Islet precursor cell (in vitro differentiated cells): ENCODE measurements around the gene UPF2.
A peak's percentile ranks its signal among the peaks of the same experiment; 100 is the strongest.

Experiments used
- DNase-seq: peaks from one replicate; pipeline ENCODE4 v3.0.0-alpha.2; 2018

The UPF2 gene

DNA sequence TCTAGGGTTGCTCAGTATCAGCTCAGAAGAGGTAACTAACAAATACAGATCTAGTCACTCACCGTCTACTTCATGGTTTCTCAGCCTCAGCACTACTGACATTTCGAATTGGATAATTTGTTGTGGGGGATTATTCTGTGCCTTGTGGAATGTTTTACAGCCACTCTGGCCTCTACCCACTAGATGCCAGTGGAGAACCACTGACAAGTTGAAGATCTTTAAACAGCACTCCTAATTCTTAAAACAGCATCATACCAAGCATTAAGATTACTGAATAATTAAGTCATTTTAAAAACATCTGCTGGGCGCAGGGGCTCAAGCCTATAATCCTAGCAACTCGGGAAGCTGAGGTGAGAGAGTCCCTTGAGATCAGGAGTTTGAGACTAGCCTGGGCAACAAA, 82.6 kb downstream of the UPF2 start:
- no peak for DNase-seq

DNA sequence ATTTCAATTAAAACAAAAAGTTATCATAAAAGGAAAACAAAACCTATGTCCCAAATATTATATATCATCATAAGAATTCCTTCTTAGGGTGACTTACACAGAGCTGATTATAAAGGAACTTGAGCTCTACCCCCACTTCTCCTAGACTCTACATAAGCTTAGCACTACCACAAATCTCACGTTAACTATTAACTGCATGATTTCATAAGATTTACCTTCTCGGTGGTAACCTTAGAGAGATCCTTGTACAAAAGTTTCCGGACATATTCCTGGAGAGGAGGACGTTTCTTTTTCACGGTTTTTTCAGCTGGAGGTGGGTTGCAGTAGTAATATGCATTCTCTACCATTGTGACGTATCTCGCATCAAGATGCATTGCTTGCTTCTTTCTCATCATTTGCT, 83.7 kb downstream of the UPF2 start:
- no peak for DNase-seq

DNA sequence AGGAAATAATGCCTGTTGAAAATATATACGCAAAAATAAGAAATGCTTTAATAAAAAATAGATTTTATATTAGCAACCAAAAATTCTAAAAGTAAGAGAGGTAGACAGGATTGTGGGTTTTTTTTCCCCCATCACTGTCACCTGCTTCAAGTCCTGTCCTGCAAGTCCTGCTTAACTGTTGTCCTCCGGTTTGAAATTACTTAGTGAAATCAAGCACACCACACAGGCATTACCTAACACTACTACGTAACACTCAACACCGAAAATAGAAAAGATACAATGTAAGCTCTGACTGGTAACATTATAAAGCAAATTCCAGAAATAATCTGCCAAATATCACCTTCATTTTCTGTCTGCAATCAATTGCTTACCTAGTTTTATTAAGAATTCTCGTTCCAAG, 90.9 kb downstream of the UPF2 start:
- no peak for DNase-seq

DNA sequence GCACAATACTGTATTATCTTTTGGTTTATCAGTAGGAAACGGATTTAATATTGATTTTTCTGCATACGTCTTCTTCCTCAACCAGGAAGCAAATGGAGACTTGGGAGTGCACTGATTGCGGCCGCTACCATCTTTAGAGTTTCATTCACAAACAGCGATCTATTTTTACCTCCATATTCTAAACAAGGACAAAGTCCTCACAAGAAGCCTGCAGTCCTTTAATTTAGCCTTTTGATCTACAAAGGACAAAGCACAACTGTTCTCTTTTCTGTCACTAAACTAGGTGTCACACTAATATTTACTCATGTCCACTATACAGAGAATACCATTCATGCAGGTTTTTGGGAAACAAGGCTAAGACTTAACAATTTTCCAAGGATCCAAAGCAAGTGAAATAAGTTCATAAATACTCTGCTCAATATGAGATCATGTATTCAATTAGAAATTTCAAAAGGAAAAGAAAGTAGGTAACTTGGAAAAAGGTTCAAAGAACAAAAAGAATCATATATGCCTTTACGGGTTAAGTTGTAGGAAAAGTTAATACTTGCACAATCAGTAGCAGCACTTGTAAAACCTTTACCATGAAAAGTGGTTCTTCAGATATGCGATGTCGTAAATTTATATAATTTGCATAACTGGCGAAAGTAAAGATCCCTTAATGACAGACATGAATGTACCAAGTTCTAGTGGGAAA, 92.1 kb downstream of the UPF2 start:
- no peak for DNase-seq

DNA sequence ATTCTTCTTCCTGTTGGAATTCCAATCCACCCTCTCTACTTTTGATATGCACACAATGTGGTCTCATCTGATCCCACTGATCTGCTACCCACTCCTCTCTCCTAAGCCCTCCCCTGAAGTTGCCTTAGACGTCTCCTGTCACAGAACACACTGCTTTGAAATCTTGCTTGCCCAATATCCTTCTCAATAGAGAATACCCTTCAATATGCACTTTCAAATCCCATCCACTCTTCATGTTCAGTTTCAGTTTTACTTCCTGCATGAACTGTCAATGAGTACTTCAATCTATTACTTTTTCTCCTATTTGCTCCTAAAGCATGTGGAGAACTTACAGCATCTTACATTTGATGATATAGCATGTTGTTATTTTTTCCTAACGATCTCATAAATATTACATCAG, 93.5 kb downstream of the UPF2 start:
- DNase-seq, result no peak

DNA sequence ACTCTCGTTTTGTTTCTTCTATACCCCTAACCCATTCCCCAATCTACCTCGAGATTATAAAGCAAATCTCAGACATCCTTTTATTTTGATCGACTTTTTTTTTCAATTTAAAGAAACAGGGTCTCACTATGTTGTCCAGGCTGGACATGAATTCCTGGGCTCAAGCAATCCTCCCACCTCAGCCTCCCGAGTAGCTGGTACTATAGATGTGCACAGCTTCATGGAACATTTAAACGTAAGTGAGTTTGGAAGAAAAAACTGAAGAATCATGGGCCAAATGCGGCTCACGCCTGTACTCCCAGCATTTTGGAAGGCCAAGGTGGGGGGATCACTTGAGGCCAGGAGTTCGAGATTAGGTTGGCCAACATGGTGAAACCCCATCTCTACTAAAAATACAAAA, 96.0 kb downstream of the UPF2 start:
- DNase-seq, result no peak

DNA sequence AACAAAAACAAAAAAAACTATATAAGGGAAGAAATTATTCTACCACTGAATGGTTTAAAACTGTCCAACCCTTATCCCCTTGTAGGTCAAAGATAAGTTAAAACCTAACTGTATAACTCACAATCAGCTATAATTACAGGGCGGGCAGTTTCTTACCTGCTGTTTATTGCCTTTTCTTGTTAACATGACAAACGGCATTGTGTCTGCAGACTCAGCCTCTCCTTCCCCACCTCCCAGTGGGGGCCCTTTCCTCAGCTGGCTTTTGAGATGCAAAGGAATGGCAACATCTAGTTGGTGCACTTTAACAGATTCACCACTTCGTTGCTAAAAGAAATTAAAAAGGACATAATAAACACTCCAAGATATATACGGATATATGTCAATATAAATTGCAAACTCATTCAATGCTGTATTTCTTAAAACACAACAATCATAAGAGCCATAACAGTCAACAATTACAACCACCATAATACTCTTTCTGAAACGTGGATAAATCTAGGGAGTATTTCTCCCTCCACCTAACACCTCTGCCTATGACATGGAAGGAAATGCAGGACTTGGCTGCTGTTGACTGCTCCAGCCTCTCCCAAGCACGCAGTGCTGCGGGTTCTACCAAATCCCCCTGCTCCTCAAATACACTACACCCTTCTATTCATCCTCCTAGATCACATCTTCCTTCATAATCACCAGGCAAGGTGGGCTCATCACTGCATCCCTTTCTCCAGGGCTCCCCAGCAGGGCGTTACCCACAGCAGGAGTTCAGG, 106.0 kb downstream of the UPF2 start:
- DNase-seq, result no peak

DNA sequence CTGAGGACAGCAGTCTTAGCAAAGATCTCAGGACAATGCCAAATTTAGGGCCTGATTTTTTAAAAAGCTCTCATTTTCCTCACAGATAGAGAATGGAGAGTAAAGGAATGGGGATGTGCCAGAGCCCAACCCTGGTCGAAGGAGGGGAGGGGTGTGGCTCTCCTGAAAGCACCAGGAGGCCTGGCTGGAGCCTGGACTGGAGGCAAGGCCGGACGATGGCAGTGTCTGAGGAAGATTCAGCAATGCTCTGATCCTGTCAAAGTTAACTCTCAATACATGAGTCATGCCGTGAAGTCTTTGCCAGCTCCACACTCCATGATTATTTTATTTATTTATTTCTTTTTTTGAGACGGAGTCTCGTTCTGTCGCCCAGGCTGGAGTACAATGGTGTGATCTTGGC, 108.3 kb downstream of the UPF2 start:
- DNase-seq, result peak; percentile 62

DNA sequence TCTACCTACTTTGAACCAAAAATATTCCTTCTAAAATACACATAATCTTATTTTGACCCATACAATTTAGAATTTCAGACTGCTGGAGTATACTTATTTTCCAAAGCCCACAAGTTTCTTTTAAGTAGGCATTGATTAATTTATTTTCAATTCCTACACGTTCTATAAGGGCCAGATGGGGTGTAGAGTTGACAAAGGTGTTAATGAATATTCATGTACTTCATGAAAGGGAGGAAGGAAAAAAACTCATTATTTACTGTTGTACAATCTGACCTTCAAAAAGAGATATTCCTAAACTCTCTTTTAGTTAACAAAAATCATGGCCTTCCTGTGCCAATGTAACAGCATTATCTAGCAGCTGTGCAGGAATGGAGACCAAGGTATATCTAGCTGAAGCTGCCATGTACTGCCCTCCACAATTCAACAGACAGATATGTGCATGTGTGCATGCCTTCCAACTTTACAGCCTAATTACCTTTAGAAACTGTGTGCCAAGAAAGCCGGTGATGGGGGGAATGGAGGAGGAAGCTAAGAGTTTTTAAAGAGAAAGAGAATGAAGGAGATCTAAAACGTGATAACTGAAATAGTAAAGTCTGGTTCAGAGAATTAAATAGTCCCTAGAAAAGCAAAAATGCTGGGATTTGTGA, 108.9 kb downstream of the UPF2 start:
- no peak for DNase-seq

DNA sequence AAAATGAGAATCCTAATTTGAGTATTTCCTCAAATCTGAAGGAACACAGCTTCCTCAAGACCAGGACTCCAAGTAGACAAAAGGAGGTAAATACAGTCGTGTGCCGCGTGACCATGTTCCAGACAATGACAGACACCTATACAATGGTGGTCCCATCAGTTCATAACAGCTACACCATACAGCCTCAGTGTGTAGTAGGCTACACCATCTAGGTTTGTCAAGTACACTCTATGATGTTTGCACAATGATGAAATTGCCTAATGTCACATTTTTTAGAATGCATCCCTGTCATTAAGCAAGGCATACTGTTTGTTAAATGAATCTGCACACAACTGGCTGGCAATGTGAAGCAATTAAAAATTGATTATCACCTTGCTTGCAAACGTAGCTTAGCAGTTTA, 111.6 kb downstream of the UPF2 start:
- no peak for DNase-seq

DNA sequence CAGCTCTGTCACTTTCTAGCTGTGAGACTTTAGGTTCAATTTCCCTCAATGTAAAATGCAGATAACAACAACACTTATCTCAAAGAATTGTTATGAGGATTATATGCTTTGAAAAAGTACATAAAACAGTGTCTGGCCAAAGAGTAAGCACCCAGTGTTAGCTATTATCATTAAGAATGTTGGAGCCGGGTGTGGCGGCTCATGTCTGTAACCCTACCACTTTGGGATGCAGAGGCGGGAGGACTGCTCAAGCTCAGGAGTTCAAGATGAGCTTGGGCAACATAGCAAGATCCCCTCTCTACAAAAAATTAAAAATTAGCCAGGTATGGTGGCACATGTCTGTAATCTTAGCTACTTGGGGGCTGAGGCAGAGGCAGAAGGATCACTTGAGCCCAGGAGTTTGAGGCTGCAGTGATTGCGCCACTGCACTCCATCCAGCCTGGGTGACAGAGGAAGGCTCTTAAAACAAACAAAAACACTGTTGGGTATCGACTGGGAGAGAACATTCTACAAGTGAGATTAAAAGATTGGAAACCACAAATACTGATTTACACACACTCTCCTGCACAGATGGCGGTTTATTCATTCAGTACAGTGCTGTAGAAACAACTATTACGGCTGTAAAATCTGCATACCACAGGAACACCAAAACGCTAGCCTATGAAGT, 112.2 kb downstream of the UPF2 start:
- DNase-seq, result no peak

DNA sequence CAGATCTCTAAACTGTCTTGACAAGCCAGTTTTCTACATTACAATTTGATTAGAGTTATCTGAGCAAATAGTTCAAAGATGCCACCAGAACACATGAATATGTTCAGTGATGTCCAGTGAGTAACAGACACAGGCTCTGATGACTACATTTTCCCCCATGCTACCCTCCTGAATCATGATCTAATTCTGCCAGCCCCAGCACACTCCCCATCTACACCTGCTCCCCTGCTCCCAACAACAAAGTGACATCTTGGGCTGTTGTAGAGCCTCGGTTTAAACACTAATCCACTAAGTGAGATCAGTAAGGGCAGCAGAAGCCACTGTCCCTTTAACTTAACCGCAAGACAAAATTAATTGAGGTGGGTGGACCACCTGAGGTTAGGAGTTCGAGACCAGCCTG, 114.9 kb downstream of the UPF2 start:
- DNase-seq, result no peak

DNA sequence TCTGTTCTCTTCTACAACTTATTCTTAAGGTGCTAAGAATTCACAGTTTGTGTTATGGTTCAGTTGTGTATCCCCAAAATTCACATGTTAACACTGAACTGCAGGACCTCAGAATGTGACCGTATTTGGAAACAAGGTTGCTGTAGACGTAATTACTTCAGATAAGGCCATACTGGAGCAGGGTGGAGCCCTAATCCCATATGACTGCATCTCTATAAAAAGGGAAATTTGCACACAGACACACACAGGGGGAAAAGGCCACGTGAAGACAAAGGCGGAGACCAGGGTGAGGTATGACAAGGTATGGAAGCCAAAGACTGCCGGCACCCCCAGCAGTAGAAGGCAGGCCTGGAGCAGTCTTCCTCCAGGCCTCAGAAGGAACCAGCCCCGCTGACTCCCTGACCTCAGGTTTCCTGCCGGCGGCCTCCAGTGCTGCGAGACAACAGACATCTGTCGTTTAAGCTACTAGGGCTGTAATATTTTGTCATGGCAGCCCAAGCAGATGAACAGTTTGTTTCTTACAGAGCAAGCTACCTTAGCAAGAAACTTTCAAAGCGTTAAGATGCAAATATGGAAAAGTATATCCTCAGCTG, 120.7 kb downstream of the UPF2 start:
- DNase-seq, result no peak

DNA sequence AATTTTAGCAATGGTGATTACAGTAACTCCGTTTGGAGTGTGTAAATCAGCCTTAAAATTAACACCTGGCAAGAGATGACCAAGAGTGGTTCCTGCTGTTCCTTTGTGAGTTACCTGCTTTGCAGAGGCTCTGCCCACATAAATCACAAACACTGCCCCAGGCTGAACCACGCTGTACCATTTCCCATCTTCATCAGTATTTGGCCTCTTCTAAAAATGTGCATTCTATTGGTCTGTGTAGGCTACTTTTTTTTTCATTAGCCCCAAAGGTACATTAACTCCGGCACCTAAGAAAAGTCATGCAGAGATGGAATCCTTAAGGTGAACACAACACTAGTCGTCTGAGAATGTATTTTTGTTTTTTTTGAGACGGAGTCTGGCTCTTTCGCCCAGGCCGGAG, 123.3 kb downstream of the UPF2 start:
- no peak for DNase-seq

DNA sequence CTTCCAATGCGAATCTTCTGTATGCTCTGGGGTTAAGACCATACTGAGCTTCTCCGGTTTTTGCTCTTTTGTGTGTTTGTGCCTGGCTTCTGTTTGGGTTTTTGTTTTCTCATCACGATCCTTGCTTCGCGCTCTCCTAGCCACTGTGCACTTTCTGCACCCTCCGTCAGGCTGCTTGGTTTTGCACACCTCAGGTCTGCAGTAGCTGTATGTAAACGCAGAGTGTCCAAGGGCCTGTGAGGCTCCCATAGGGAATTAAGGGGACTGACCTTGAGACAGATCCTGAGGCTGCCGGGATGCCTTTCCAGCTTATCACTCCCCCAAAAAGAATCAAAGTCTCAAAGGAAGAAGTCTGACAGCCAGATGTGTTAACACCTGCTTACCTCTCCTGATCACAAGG, 124.2 kb downstream of the UPF2 start:
- DNase-seq, result no peak

DNA sequence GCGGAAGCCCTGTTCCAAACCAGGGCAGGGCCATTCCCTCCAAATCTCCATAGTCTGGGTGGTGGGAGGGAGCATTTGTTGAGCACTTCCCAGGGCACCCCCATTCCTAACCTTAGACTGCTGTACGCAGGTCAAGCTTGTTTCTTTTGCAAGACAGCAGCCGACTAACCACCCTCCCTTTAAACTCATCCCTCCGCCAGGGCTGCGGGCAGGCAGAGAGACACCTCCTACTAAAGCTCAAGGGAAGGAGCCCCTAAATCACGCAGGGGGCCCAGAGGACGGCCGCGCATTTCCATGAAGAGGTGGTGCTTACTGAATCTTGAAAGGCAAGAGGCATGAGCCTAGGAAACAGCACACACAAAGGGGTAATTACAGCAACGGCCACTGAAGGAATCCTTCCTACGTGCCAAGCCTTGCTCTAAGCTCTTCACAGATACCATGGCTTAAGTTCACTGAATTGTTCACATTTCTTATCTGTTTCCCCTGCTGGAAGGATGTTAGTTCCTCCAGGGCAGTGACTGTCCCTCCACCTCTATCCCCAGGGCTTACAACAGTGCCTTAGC, 129.4 kb downstream of the UPF2 start:
- DNase-seq, result peak; percentile 87

DNA sequence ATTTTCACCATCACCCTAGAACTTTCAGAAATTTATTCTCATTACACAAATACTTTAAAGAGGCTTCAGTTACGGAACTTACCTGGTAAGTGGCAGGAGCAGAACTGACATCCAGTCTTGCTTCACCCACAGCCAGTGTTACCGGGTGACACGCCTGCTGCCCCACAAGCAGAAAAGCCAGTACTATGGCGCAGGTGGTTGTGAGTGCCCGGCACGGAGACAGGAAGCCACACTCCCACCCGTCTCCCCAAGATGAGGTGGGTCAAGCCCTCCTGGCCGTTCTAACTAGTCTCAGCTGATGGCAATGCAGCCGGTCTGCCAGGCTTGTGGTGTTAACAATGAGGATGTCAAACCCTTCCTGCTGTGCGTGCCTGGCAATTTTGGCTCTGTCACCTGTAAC, 132.5 kb downstream of the UPF2 start:
- DNase-seq, result peak; percentile 43

DNA sequence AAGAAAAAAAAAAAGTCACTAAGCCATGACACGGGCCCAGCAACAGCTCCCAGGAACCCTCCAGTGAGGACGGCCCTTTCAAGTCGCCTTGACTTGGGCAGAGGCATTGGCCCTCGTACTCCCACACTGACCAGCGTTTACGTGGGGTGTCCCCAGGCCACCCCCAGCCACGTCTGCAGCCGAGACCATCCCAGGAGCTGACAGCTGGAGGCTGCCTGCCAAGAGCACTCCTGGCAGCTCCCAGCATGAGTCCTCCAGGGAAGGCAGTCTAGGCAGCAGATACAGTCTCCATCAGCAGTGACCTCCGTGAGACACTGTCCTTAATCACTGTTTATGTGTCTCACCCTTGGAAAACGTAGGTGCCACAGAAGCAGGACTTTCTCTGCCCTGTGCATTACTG, 133.0 kb downstream of the UPF2 start:
- DNase-seq, result peak; percentile 52

DNA sequence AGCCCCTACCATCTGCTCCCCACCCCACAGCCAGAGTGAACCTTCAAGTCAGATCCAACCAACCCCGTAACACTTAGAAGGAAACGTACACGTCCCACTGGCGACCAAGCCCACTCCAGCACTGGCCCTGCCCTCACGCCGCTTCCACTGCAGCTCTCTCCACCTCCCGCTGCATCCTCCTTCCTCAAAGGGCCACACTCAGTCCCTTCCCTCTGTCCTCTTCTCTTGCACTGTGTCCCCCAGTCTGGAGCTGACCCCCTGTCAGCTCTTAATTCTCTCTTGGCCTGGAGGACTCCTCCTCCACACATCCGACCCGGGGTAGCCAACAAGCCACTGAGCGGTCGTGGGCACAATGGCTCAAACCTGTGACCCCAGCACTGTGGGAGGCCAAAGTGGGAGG, 133.6 kb downstream of the UPF2 start:
- no peak for DNase-seq

DNA sequence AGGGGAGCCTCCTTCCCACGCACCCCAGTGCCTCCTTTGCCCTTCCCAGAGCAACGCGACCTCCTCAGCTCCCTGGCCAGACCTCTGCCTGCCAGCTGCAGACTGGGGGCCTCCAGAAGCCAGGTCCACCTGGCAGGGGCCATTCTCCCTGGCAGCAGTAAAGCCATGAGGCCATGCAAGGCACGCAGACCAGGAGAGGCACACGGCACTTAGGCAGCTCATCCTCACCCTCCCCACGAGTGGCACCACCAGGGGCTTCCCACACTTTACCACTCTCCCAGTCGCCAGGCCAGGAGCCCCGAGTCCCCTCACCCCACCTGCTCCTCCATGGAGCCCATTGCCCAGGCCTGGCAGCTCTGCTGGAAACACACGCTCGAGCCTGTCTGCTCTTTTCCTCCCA, 134.1 kb downstream of the UPF2 start:
- DNase-seq, result no peak

DNA sequence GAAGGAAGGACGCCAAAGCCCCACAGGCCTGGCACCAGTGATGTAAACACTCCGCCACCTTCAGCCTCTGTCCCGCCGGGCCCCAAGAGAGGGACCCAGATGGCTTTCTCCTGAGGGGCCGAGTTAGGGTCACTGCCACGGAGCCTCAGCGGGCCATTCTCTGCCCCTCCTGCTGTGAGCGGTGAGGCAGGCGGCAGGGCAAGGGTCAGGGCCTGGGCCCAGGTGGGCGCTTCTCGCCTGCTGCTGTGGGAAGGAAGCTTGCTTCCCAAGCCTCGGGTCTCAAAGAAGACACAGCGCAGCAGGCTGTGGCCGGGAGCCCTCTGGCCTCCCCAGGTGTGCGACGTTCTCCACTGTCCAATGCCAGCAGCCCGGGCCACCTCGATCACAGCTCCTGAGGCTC, 134.7 kb downstream of the UPF2 start:
- DNase-seq, result no peak

DNA sequence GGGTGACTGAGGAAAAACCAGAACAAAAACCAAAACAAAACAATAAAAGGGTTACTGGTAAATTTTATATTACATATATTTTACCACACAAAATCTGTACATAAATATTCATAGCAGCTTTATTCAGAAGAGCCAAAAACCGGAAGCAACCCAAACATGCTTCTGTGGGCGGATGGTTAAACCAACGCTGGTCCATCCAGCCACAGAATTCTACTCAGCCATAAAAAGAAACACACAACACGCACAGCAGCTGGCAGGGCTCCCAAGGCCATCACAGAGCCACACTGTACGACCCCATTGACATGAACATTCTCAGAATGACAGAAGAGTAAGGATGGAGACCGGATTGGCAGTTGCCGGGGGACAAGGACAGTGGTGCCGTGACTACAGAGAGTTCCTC, 135.9 kb downstream of the UPF2 start:
- DNase-seq, result no peak

DNA sequence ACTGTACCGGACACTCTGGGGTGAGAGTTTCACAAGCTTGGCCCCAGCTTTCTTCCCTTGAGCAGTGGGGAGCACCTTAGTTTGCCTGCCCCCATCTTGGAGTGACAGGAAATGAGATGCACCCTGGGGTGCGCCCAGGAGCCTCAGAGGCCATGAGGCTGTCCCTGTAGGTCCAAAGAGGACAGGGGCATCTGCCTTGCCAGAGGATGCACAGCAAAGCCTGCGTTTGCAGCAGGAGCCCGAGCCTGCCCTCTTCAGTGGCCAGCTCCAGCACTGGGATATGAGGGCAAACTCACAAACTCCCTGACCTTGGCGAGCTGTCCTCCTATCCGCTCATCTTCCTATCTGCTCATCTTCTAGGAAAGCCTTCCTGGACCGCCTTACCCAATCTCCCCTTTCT, 140.0 kb downstream of the UPF2 start:
- DNase-seq, result no peak
